Measurements from ENCODE around the gene REXO5.

GRCh38 chr16:20883554-20884239, 77.4 kb downstream of the REXO5 start:
- TF ChIP-seq CTCF (IDR thresholded peaks at IDR 0.05; ENCODE audit: borderline replicate concordance, extremely low read depth, low read length, poor library complexity, severe bottlenecking) (no peak), EZH2 (IDR thresholded peaks at IDR 0.05; ENCODE audit: borderline replicate concordance, low read depth, low read length, severe bottlenecking) (no peak)
